ENCODE data around the gene GRN.

GRCh38 chr17:44345454-44346026 lies 438 bp downstream of the GRN start:
- TF ChIP-seq, protein P1, sequence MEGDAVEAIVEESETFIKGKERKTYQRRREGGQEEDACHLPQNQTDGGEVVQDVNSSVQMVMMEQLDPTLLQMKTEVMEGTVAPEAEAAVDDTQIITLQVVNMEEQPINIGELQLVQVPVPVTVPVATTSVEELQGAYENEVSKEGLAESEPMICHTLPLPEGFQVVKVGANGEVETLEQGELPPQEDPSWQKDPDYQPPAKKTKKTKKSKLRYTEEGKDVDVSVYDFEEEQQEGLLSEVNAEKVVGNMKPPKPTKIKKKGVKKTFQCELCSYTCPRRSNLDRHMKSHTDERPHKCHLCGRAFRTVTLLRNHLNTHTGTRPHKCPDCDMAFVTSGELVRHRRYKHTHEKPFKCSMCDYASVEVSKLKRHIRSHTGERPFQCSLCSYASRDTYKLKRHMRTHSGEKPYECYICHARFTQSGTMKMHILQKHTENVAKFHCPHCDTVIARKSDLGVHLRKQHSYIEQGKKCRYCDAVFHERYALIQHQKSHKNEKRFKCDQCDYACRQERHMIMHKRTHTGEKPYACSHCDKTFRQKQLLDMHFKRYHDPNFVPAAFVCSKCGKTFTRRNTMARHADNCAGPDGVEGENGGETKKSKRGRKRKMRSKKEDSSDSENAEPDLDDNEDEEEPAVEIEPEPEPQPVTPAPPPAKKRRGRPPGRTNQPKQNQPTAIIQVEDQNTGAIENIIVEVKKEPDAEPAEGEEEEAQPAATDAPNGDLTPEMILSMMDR (IDR thresholded peaks at IDR 0.05) = peak in 3 of 7 experiments; percentile 3 to 37 (median 17)
- TF ChIP-seq POLR2AphosphoS5 (IDR thresholded peaks at IDR 0.05) = peak in 1 of 3 donors; percentile 6
